GM12801 (cell line): ENCODE results near the gene POU2AF1.

Source experiments
- CTCF ChIP-seq: IDR thresholded peaks from one replicate; pipeline ENCODE4 v1.5.1; 2011; ENCODE audit warnings: control low read depth; ENCODE audit not compliant: insufficient read length; ENCODE audit errors: extremely low read depth

Gene POU2AF1

GRCh38 chr11:111324277-111324720, 54.8 kb downstream of the POU2AF1 start:
- TF ChIP-seq CTCF, result no peak

- TF ChIP-seq CTCF, result no peak
Measured at GRCh38 chr11:111322534-111322933, 56.5 kb downstream of the POU2AF1 start.

- no peak for TF ChIP-seq CTCF
Measured at GRCh38 chr11:111320728-111321568, 58.1 kb downstream of the POU2AF1 start.

GRCh38 chr11:111319296-111319695, 59.8 kb downstream of the POU2AF1 start:
- no peak for TF ChIP-seq CTCF

- TF ChIP-seq CTCF, result no peak
Measured at GRCh38 chr11:111312076-111312475, 67.0 kb downstream of the POU2AF1 start.

GRCh38 chr11:111310723-111311122, 68.4 kb downstream of the POU2AF1 start:
- no peak for TF ChIP-seq CTCF

GRCh38 chr11:111310088-111310487, 69.0 kb downstream of the POU2AF1 start:
- no peak for TF ChIP-seq CTCF
